WTC11 (cell line): ENCODE results near the gene METTL13. TPM values are rescaled to one million over a fixed set of nuclear protein-coding genes. Genes with fewer than 3 reads are reported as not detected.

ENCODE experiments used
- CREM ChIP-seq: sonication (generic); formaldehyde crosslinking; IDR thresholded peaks from 2 replicates; pipeline ENCODE4 v1.8.1; 2022; ENCODE audit warnings: mild to moderate bottlenecking, missing genetic modification reagents, moderate library complexity
- EMX1 ChIP-seq: fragments of 250-450 bp; sonication (Bioruptor Pico); IDR thresholded peaks from 2 replicates; pipeline ENCODE4 v1.8.0; 2021; ENCODE audit warnings: mild to moderate bottlenecking
- GABPB1 ChIP-seq: sonication (generic); formaldehyde crosslinking; IDR thresholded peaks from 2 replicates; pipeline ENCODE4 v1.8.1; 2023; ENCODE audit warnings: mild to moderate bottlenecking, missing genetic modification reagents
- GRHL2 ChIP-seq: fragments of 250-450 bp; sonication (Bioruptor Pico); IDR thresholded peaks from 2 replicates; pipeline ENCODE4 v1.8.0; 2022; ENCODE audit warnings: mild to moderate bottlenecking, moderate library complexity; ENCODE audit not compliant: insufficient replicate concordance, severe bottlenecking
- KAT7 ChIP-seq: sonication (generic); formaldehyde crosslinking; IDR thresholded peaks from 2 replicates; pipeline ENCODE4 v1.8.1; 2023; ENCODE audit warnings: missing genetic modification reagents, mild to moderate bottlenecking, borderline replicate concordance
- NFATC4 ChIP-seq: fragments of 250-450 bp; sonication (Bioruptor Pico); IDR thresholded peaks from 2 replicates; pipeline ENCODE4 v1.9.0; 2021; ENCODE audit warnings: mild to moderate bottlenecking
- RELA ChIP-seq: sonication (generic); formaldehyde crosslinking; IDR thresholded peaks from 2 replicates; pipeline ENCODE4 v1.8.1; 2022; ENCODE audit warnings: missing genetic modification reagents, mild to moderate bottlenecking, borderline replicate concordance
- RORB ChIP-seq: fragments of 250-450 bp; sonication (Bioruptor Pico); IDR thresholded peaks from 2 replicates; pipeline ENCODE4 v1.9.0; 2021; ENCODE audit warnings: mild to moderate bottlenecking
- SMAD4 ChIP-seq: sonication (generic); formaldehyde crosslinking; IDR thresholded peaks from 2 replicates; pipeline ENCODE4 v1.8.0; 2022; ENCODE audit warnings: mild to moderate bottlenecking, missing genetic modification reagents
- TEAD1 ChIP-seq: sonication (generic); formaldehyde crosslinking; IDR thresholded peaks from 2 replicates; pipeline ENCODE4 v1.8.0; 2022; ENCODE audit warnings: mild to moderate bottlenecking, missing genetic modification reagents
- ZNF219 ChIP-seq: sonication (generic); formaldehyde crosslinking; IDR thresholded peaks from 2 replicates; pipeline ENCODE4 v1.8.0; 2023; ENCODE audit warnings: missing genetic modification reagents, mild to moderate bottlenecking, borderline replicate concordance
- total RNA-seq: library from RNA; stranded (reverse); gene quantifications from 3 replicates; pipeline ENCODE4 v1.2.3, GENCODE V29; 2021
- TF ChIP-seq, protein P1 (sequence below): sonication (generic); formaldehyde crosslinking; IDR thresholded peaks from 2 replicates; pipeline ENCODE4 v1.8.1; 2022; ENCODE audit warnings: missing genetic modification reagents, borderline replicate concordance
- TF ChIP-seq, protein P2 (sequence below): sonication (generic); formaldehyde crosslinking; IDR thresholded peaks from 2 replicates; pipeline ENCODE4 v1.8.0; 2022; ENCODE audit warnings: mild to moderate bottlenecking, missing genetic modification reagents
- TF ChIP-seq, protein P3 (sequence below): sonication (generic); formaldehyde crosslinking; IDR thresholded peaks from 2 replicates; pipeline ENCODE4 v1.8.0; 2022; ENCODE audit warnings: missing genetic modification reagents
- TF ChIP-seq, protein P4 (sequence below): sonication (generic); formaldehyde crosslinking; IDR thresholded peaks from 2 replicates; pipeline ENCODE4 v1.8.0; 2022; ENCODE audit warnings: mild to moderate bottlenecking, missing genetic modification reagents
- TF ChIP-seq, protein P5 (sequence below): fragments of 250-450 bp; sonication (Bioruptor Pico); IDR thresholded peaks from 2 replicates; pipeline ENCODE4 v2.1.2; 2022; ENCODE audit warnings: mild to moderate bottlenecking, moderate library complexity
- TF ChIP-seq, protein P6 (sequence below): sonication (generic); formaldehyde crosslinking; IDR thresholded peaks from 2 replicates; pipeline ENCODE4 v1.8.1; 2023; ENCODE audit warnings: mild to moderate bottlenecking, missing genetic modification reagents
- TF ChIP-seq, protein P7 (sequence below): sonication (generic); formaldehyde crosslinking; conservative IDR thresholded peaks from 2 replicates; pipeline ENCODE4 v1.8.1; 2023; ENCODE audit warnings: mild to moderate bottlenecking, low read depth, missing genetic modification reagents, moderate library complexity
- TF ChIP-seq, protein P8 (sequence below): sonication (generic); formaldehyde crosslinking; IDR thresholded peaks from 2 replicates; pipeline ENCODE4 v1.8.1; 2022; ENCODE audit warnings: mild to moderate bottlenecking, moderate library complexity, missing genetic modification reagents

Gene METTL13
- total RNA-seq, 1 experiment from 2014 or later, result 46.5 TPM

DNA sequence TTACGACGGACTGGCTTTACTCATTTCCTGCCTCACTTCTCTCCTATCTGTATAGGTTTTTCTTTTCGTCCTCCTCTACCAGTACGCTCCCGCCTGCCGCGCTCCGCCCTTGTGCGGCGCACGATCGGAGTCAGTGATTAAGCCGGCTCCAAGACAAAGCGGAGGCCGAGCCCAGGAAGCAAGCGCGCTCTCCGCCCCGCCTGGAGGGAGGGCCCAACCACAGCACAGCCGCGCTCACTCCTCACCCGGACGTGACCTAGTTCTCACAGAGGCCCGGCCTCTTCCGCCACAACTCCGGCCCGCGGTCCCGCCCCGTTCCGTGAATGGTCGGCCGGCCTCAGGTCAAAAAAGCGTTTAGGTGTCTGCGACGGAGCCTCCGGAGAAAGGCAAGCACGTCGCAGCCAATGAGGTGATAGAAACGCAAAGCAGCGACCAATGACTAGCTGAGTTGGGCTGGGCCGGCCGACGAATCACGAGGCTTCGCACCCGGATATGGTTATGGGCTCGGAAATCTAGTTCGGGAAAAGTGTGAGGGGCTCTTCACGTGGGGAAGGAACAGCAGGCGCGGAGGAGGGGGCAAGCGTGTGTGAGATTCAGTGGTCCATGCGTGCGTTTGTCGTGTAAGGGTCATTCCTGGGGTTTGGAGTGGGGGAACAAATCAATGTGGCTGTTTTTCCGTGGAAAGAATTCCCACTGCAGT lies at the start of gene METTL13 (continued):
- TF ChIP-seq, protein P1, sequence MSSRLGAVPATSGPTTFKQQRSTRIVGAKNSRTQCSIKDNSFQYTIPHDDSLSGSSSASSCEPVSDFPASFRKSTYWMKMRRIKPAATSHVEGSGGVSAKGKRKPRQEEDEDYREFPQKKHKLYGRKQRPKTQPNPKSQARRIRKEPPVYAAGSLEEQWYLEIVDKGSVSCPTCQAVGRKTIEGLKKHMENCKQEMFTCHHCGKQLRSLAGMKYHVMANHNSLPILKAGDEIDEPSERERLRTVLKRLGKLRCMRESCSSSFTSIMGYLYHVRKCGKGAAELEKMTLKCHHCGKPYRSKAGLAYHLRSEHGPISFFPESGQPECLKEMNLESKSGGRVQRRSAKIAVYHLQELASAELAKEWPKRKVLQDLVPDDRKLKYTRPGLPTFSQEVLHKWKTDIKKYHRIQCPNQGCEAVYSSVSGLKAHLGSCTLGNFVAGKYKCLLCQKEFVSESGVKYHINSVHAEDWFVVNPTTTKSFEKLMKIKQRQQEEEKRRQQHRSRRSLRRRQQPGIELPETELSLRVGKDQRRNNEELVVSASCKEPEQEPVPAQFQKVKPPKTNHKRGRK, result no peak
- TF ChIP-seq GABPB1 (CRISPR knock-in tag) (peak; percentile 25; the same call in 1 of the 2 replicates), NFATC4 (CRISPR knock-in tag) (no peak), RORB (no peak), EMX1 (CRISPR knock-in tag) (no peak), GRHL2 (CRISPR knock-in tag) (no peak), SMAD4 (CRISPR knock-in tag) (no peak), RELA (CRISPR knock-in tag) (no peak), KAT7 (CRISPR knock-in tag) (no peak), ZNF219 (CRISPR knock-in tag) (no peak), TEAD1 (CRISPR knock-in tag) (no peak; the same call in 1 of the 2 replicates), CREM (CRISPR knock-in tag) (peak; percentile 94)
- TF ChIP-seq, protein P2, sequence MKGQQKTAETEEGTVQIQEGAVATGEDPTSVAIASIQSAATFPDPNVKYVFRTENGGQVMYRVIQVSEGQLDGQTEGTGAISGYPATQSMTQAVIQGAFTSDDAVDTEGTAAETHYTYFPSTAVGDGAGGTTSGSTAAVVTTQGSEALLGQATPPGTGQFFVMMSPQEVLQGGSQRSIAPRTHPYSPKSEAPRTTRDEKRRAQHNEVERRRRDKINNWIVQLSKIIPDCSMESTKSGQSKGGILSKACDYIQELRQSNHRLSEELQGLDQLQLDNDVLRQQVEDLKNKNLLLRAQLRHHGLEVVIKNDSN (CRISPR knock-in tag), result no peak
- TF ChIP-seq, protein P3, sequence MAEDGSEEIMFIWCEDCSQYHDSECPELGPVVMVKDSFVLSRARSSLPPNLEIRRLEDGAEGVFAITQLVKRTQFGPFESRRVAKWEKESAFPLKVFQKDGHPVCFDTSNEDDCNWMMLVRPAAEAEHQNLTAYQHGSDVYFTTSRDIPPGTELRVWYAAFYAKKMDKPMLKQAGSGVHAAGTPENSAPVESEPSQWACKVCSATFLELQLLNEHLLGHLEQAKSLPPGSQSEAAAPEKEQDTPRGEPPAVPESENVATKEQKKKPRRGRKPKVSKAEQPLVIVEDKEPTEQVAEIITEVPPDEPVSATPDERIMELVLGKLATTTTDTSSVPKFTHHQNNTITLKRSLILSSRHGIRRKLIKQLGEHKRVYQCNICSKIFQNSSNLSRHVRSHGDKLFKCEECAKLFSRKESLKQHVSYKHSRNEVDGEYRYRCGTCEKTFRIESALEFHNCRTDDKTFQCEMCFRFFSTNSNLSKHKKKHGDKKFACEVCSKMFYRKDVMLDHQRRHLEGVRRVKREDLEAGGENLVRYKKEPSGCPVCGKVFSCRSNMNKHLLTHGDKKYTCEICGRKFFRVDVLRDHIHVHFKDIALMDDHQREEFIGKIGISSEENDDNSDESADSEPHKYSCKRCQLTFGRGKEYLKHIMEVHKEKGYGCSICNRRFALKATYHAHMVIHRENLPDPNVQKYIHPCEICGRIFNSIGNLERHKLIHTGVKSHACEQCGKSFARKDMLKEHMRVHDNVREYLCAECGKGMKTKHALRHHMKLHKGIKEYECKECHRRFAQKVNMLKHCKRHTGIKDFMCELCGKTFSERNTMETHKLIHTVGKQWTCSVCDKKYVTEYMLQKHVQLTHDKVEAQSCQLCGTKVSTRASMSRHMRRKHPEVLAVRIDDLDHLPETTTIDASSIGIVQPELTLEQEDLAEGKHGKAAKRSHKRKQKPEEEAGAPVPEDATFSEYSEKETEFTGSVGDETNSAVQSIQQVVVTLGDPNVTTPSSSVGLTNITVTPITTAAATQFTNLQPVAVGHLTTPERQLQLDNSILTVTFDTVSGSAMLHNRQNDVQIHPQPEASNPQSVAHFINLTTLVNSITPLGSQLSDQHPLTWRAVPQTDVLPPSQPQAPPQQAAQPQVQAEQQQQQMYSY (CRISPR knock-in tag), result 0 out of 2 replicates have a peak, but pooled peaks have one; percentile 29
- TF ChIP-seq, protein P4, sequence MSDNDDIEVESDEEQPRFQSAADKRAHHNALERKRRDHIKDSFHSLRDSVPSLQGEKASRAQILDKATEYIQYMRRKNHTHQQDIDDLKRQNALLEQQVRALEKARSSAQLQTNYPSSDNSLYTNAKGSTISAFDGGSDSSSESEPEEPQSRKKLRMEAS (CRISPR knock-in tag), result peak; percentile 84
- TF ChIP-seq, protein P5, sequence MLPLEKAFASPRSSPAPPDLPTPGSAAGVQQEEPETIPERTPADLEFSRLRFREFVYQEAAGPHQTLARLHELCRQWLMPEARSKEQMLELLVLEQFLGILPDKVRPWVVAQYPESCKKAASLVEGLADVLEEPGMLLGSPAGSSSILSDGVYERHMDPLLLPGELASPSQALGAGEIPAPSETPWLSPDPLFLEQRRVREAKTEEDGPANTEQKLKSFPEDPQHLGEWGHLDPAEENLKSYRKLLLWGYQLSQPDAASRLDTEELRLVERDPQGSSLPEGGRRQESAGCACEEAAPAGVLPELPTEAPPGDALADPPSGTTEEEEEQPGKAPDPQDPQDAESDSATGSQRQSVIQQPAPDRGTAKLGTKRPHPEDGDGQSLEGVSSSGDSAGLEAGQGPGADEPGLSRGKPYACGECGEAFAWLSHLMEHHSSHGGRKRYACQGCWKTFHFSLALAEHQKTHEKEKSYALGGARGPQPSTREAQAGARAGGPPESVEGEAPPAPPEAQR (CRISPR knock-in tag), result no peak
- TF ChIP-seq, protein P6, sequence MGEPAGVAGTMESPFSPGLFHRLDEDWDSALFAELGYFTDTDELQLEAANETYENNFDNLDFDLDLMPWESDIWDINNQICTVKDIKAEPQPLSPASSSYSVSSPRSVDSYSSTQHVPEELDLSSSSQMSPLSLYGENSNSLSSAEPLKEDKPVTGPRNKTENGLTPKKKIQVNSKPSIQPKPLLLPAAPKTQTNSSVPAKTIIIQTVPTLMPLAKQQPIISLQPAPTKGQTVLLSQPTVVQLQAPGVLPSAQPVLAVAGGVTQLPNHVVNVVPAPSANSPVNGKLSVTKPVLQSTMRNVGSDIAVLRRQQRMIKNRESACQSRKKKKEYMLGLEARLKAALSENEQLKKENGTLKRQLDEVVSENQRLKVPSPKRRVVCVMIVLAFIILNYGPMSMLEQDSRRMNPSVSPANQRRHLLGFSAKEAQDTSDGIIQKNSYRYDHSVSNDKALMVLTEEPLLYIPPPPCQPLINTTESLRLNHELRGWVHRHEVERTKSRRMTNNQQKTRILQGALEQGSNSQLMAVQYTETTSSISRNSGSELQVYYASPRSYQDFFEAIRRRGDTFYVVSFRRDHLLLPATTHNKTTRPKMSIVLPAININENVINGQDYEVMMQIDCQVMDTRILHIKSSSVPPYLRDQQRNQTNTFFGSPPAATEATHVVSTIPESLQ, result no peak
- TF ChIP-seq, protein P7, sequence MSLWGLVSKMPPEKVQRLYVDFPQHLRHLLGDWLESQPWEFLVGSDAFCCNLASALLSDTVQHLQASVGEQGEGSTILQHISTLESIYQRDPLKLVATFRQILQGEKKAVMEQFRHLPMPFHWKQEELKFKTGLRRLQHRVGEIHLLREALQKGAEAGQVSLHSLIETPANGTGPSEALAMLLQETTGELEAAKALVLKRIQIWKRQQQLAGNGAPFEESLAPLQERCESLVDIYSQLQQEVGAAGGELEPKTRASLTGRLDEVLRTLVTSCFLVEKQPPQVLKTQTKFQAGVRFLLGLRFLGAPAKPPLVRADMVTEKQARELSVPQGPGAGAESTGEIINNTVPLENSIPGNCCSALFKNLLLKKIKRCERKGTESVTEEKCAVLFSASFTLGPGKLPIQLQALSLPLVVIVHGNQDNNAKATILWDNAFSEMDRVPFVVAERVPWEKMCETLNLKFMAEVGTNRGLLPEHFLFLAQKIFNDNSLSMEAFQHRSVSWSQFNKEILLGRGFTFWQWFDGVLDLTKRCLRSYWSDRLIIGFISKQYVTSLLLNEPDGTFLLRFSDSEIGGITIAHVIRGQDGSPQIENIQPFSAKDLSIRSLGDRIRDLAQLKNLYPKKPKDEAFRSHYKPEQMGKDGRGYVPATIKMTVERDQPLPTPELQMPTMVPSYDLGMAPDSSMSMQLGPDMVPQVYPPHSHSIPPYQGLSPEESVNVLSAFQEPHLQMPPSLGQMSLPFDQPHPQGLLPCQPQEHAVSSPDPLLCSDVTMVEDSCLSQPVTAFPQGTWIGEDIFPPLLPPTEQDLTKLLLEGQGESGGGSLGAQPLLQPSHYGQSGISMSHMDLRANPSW (CRISPR knock-in tag), result no peak
- TF ChIP-seq, protein P8, sequence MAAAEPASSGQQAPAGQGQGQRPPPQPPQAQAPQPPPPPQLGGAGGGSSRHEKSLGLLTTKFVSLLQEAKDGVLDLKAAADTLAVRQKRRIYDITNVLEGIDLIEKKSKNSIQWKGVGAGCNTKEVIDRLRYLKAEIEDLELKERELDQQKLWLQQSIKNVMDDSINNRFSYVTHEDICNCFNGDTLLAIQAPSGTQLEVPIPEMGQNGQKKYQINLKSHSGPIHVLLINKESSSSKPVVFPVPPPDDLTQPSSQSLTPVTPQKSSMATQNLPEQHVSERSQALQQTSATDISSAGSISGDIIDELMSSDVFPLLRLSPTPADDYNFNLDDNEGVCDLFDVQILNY, result peak; percentile 47; the same call in 1 of the 2 replicates
